ENCODE measurements around the gene ARID3A. TPM values are rescaled to one million over a fixed set of nuclear protein-coding genes. Genes with fewer than 3 reads are reported as not detected.

The ARID3A gene
- total and polyA plus RNA-seq, 8 donors: 20.6 to 35.7 (median 23.6) TPM

DNA sequence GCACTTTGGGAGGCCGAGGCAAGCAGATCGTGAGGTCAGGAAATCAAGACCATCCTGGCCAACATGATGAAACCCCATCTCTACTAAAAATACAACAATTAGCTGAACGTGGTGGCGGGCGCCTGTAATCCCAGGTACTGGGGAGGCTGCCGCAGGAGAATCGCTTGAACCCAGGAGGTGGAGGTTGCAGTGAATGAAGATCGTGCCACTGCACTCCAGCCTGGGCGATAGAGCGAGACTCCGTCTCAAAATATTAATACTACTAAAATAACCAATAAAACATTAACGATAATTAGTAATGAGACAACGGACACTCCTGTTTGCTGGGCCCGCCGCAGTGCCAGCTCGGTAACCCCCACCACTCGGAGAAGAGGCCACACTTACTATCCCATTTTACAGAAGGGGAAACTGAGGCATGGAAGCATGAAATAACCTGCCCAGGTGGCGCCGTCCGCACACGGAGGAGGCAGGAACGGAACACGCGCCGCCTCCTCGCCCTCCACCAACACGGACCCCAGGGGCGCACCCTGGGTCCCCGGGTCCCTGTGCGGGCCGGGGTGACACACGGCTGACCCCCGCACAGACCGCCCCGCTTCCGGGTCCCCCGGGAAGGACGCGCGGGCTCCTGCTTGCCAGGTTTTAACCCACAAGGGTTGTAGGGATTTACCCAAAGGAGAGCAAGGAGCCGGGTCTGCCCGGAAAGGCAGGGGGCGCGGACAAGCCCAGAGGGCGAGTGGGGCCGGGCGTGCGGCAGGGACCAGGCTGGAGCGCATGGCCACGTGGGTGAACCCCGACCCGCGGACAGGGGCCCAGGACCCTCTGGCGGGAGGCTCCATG lies 14.4 kb upstream of the ARID3A start:
- Histone ChIP-seq H3K4me3 (peak overlapping the region in 1 of 2 donors; percentile 69), H3K36me3 (no peaks in the 10 kb centered on the region), H3K27ac (peak overlapping the region in 1 of 2 donors; percentile 37), H3K9me3 (no peaks in the 10 kb centered on the region), H3K4me1 (peaks cover 5 to 75% of the 10 kb centered on the region in 2 donors), H3K27me3 (peaks cover 0 to 5% of the 10 kb centered on the region in 2 donors)
- no peak for DNase-seq
- intact Hi-C loops (cut with DNase I): no loop called here
- no peak for ATAC-seq
- TF ChIP-seq, protein P1, sequence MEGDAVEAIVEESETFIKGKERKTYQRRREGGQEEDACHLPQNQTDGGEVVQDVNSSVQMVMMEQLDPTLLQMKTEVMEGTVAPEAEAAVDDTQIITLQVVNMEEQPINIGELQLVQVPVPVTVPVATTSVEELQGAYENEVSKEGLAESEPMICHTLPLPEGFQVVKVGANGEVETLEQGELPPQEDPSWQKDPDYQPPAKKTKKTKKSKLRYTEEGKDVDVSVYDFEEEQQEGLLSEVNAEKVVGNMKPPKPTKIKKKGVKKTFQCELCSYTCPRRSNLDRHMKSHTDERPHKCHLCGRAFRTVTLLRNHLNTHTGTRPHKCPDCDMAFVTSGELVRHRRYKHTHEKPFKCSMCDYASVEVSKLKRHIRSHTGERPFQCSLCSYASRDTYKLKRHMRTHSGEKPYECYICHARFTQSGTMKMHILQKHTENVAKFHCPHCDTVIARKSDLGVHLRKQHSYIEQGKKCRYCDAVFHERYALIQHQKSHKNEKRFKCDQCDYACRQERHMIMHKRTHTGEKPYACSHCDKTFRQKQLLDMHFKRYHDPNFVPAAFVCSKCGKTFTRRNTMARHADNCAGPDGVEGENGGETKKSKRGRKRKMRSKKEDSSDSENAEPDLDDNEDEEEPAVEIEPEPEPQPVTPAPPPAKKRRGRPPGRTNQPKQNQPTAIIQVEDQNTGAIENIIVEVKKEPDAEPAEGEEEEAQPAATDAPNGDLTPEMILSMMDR (IDR thresholded peaks at IDR 0.05): no peak

DNA sequence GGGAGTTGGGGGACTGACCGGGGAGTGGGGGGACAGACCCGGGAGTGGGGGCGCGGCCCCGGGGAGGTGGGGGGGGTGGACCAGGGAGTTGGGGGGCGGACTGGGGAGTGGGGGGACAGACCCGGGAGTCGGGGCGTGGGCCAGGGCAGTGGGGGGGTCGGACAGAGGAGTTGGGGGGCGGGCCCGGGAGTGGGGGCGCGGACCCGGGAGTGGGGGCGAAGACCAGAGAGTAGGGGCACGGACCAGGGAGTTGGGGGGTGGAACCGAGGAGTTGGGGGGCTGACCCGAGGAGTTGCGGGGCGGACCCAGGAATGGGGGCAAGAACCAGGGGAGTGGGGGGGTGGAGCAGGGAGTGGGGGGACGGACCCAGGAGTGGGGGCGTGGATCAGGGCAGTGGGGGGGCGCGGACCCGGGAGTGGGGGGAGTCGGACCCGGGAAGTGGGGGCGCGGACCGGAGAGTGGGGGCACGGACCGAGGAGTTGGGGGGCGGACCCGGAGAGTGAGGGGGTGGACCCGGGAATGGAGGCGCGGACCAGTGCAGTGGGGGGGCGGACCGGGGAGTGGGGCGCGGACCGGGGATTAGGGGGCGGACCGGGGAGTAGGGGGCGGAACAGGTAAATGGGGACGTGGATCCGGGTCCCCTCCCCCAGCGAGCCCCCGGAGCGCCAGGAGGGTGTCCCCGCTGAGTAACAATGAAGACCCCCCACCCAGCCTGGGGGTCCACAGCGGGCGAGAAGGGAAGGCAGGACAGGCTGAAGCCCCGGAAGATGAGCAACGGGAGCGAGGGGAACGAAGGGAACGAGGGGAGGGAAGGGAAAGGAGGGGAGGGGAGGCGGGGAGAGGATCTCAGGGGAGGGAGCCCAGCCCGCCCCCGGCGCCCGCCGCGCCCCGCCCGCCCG lies 13.4 kb upstream of the ARID3A start:
- peaks cover 7 to 15% of the 10 kb centered on the region in 2 donors for H3K27me3 ChIP-seq
- TF ChIP-seq, protein P1 (IDR thresholded peaks at IDR 0.05): no peak
- peak overlapping the region; percentile 59 to 94 for H3K27ac ChIP-seq
- H3K9me3 ChIP-seq: no peaks in the 10 kb centered on the region
- H3K4me3 ChIP-seq: peak overlapping the region; percentile 51 to 69
- DNase-seq (no peak), ATAC-seq (no peak)
- peaks cover 9 to 75% of the 10 kb centered on the region in 2 donors for H3K4me1 ChIP-seq
- intact Hi-C loops (cut with DNase I): no loop called here
- no peaks in the 10 kb centered on the region for H3K36me3 ChIP-seq

DNA sequence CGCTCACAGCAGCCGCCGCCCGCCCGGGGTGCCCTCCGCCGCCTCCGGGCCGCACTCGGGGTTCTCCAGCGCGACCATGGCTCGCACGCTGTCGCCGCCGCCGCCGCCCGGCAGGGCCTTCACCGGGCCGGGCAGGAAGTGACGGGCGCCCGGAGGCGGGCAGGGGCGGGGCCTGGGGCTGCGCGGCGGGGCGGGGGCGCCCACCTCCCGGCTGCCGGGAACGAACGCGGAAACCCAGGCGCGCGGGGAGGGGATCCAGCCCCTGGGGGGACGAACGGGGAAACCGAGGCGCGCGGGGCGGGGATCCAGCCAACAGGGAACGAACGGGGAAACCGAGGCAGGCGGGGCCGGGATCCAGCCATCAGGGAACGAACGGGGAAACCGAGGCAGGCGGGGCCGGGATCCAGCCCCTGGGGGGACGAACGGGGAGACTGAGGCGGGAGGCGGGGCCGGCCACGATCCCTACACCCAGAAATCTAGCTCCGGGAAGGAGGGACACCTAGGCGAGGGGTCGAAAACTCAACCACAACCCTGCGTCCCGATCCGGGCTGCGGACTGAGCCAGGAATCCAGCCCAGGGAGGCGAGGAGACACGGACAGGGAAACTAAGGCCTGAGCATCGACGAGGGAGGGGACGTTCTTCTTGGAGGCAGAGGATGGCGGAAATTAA lies 12.6 kb upstream of the ARID3A start, which contains the start of gene R3HDM4:
TSS of gene R3HDM4 (minus strand) at position 140 of the 669 bp plus-strand sequence. CDS start at position 78, 62 bp downstream.
- H3K27me3 ChIP-seq: peaks cover 15 to 23% of the 10 kb centered on the region in 2 donors
- ATAC-seq (peak; percentile 75), DNase-seq (peak in 3 of 4 donors; percentile 74 to 97 (median 82))
- no peaks in the 10 kb centered on the region for H3K9me3 ChIP-seq
- TF ChIP-seq, protein P1 (IDR thresholded peaks at IDR 0.05): no peak
- H3K36me3 ChIP-seq: no peaks in the 10 kb centered on the region
- peak within 1 kb of the TSS; percentile 93 to 94 for H3K27ac ChIP-seq
- peak within 1 kb of the TSS; percentile 65 to 69 for H3K4me3 ChIP-seq
- intact Hi-C loops (cut with DNase I): no loop called here
- H3K4me1 ChIP-seq: peaks cover 17 to 75% of the 10 kb centered on the region in 2 donors

DNA sequence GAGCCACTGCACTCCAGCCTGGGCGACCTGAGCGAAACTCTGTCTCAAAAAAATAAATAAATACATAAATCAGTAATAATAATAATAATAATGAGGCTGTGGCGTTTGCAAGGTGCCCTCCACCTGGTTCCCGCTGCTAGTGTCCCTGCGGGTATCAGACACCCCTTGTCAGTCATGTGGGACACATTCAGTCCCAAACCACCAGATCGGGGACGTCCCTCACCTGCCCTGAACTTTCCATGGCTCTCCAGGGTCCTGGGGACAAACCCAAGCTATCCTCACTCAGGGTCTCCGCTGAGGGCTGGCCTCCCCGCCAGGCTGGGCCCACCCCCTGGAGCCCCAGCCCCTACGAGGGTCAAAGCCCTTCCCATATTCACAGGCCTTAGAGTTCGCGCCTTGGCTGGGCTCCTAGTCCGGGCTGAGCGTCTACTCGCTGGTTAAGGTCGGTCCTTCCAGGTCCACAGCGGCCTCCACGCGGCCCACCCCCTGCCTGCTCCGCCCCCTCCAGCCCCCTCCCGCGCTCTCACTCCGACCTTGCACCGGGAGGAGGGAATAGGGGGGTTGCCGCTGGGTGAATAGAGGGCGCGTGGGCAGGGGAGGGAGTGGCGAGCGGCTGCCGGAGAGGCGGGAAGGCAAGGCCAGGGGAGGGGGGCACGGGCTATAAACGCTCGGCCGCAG lies 9.1 kb upstream of the ARID3A start:
- H3K9me3 ChIP-seq: no peaks in the 10 kb centered on the region
- peak overlapping the region in 1 of 2 donors; percentile 12 for H3K4me3 ChIP-seq
- H3K36me3 ChIP-seq: no peaks in the 10 kb centered on the region
- intact Hi-C loops (cut with DNase I): loop anchor here in 1 of 2 donors (5.0 kb wide), 2 partner anchors 59 to 149 kb away; partner anchors contain the start of gene CFD
- no peak for ATAC-seq
- H3K27me3 ChIP-seq: peaks cover 45 to 56% of the 10 kb centered on the region in 2 donors
- TF ChIP-seq, protein P1 (IDR thresholded peaks at IDR 0.05): no peak
- DNase-seq: no peak
- peaks cover 17 to 72% of the 10 kb centered on the region in 2 donors for H3K4me1 ChIP-seq
- H3K27ac ChIP-seq: no peak overlapping the region

Measured in left lung (tissue), 10 donors.